IPS-20b (cell line): ENCODE data around the gene TOX2.

Experiments used
- H3K27ac ChIP-seq: one replicate; pipeline ENCODE4 v1.5.1; 2013; ENCODE audit warnings: low read length
- H3K27me3 ChIP-seq: 2 replicates; pipeline ENCODE4 v1.6.1; 2013; ENCODE audit warnings: mild to moderate bottlenecking, low read length, inconsistent platforms; ENCODE audit not compliant: insufficient read depth
- H3K36me3 ChIP-seq: 2 replicates; pipeline ENCODE4 v1.6.1; 2013; ENCODE audit warnings: low read depth, mild to moderate bottlenecking, inconsistent platforms, low read length, moderate library complexity; ENCODE audit not compliant: insufficient read depth
- H3K4me1 ChIP-seq: 2 replicates; pipeline ENCODE4 v1.6.1; 2013; ENCODE audit warnings: mild to moderate bottlenecking, control low read depth, inconsistent platforms, low read length, moderate library complexity; ENCODE audit not compliant: insufficient read depth
- H3K4me3 ChIP-seq: 2 replicates; pipeline ENCODE4 v1.5.1; 2013; ENCODE audit warnings: mild to moderate bottlenecking, low read length, inconsistent platforms
- H3K9ac ChIP-seq: 2 replicates; pipeline ENCODE4 v1.6.1; 2013; ENCODE audit warnings: low read depth, mild to moderate bottlenecking, inconsistent platforms, low read length, moderate library complexity
- H3K9me3 ChIP-seq: 2 replicates; pipeline ENCODE4 v1.6.1; 2013; ENCODE audit warnings: mild to moderate bottlenecking, low read depth, low read length, inconsistent platforms; ENCODE audit not compliant: insufficient read depth

Gene TOX2

DNA sequence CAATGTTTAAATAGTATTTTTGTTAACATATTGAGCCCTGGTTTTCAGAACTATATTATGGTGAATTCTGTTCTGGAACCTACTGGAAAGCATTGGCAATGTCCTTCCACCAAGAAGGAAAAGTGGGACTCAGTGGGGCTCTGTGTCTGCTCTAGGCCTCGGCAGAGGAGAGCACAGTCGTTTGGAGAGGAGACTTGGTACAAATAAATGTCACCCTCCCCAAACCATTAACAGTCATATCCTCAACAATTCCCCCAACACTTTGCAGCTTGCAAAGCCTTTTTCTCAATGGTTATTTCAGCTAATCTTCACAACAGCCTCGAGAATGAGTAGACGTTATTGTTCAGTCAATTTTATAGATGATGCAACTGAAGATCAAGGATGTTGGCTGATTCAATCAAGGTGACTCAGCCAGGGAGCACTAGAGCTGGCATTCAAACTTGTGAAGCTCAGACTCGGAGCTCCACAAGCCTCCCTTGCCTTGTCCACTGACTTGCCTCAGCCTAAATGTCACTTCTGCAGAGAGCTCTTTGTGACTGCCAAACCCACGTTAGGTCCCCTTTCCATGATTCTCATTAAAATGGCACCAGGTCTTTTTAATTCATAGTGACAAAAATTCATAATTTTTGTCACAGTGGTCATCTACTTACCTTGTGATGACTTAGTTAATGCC lies 60.6 kb downstream of the TOX2 start:
- Histone ChIP-seq H3K27me3 (no peaks in the 10 kb centered on the region), H3K9me3 (no peaks in the 10 kb centered on the region), H3K36me3 (no peaks in the 10 kb centered on the region), H3K27ac (no peak overlapping the region), H3K4me3 (no peak overlapping the region), H3K9ac (no peak overlapping the region), H3K4me1 (no peaks in the 10 kb centered on the region)

DNA sequence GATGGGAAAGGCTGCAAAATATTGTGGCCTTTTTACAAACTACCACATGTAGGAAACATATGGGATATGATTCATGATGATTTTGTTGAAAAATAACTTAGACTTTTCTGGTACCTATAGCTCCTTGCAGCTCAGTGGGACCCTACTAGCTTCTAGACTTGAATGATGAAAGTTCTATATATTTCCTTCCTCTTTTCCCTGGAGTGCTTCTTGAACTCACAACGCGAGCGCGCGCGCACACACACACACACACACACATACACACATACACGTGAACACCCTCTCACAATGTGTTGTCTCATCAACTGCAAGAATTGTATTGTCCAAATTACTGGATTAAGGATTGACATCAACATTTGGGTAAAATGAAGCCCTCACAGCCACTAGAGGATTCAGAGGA lies 61.9 kb downstream of the TOX2 start:
- no peak overlapping the region for H3K4me3 ChIP-seq
- H3K36me3 ChIP-seq, result no peaks in the 10 kb centered on the region
- H3K27ac ChIP-seq, result no peak overlapping the region
- H3K27me3 ChIP-seq, result no peaks in the 10 kb centered on the region
- no peaks in the 10 kb centered on the region for H3K4me1 ChIP-seq
- no peak overlapping the region for H3K9ac ChIP-seq
- no peaks in the 10 kb centered on the region for H3K9me3 ChIP-seq

DNA sequence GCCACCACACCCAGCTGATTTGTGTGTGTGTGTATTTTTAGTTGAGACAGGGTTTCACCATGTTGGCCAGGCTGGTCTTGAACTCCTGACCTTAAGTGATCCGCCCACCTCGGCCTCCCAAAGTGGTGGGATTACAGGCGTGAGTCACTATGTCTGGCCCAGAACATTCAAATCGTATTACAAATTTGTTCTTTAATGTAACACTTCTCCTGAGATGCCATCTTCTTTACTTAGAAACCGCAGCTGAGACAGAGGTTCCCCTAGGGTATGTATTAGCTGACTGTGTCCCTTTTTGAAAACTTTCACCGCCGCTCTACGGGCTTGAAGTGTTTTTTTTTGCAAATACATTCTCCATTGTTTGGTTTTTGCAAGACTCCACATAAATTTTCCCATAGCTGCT lies 62.6 kb downstream of the TOX2 start:
- Histone ChIP-seq H3K27ac (no peak overlapping the region), H3K4me1 (no peaks in the 10 kb centered on the region), H3K9ac (no peak overlapping the region), H3K27me3 (no peaks in the 10 kb centered on the region), H3K4me3 (no peak overlapping the region), H3K9me3 (no peaks in the 10 kb centered on the region), H3K36me3 (no peaks in the 10 kb centered on the region)

DNA sequence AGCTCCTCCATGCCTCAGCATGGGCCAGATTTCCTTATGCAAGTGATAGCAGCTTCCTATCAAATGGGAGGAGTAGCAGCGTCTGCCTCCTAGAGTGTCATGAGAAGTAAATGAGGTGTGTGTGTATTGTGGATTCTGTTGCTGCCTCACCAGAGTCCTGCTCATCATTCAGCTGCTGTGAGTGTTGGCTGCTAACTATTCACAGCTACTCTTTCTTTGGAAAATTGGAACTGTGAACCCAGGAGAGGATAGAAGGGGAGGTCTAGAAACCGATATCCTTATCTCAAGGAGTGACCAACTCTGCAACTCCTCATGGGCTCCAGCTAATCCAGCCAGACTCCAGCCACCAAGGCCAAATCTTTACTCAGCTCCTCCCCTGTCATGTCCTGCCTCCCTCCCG lies 63.3 kb downstream of the TOX2 start:
- H3K36me3 ChIP-seq, result no peaks in the 10 kb centered on the region
- H3K4me1 ChIP-seq, result no peaks in the 10 kb centered on the region
- H3K27me3 ChIP-seq, result no peaks in the 10 kb centered on the region
- H3K9ac ChIP-seq, result no peak overlapping the region
- H3K4me3 ChIP-seq, result no peak overlapping the region
- H3K9me3 ChIP-seq, result no peaks in the 10 kb centered on the region
- no peak overlapping the region for H3K27ac ChIP-seq

DNA sequence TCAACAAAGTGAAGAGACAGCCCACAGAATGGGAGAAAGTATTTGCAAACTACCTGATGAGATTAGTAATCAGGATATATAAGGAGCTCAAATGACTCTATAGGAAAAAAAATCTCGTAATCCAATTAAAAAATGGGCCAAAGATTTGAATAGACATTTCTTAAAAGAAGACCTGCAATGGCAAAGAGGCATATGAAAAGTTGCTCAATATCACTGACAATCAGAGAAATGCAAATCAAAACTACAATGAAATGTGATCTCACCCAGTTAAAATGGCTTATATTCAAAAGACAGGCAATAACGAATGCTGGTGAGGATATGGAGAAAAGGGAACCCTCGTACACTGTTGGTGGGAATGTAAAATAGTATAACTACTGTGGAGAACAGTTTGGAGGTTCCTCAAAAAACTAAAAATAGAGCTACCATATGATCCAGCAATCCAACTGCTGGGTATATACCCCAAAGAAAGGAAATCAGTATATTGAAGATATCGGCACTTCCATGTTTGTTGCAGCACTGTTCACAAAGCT lies 65.0 kb downstream of the TOX2 start:
- no peaks in the 10 kb centered on the region for H3K9me3 ChIP-seq
- H3K27ac ChIP-seq, result no peak overlapping the region
- H3K4me1 ChIP-seq, result no peaks in the 10 kb centered on the region
- H3K4me3 ChIP-seq, result no peak overlapping the region
- H3K9ac ChIP-seq, result no peak overlapping the region
- no peaks in the 10 kb centered on the region for H3K27me3 ChIP-seq
- H3K36me3 ChIP-seq, result no peaks in the 10 kb centered on the region

DNA sequence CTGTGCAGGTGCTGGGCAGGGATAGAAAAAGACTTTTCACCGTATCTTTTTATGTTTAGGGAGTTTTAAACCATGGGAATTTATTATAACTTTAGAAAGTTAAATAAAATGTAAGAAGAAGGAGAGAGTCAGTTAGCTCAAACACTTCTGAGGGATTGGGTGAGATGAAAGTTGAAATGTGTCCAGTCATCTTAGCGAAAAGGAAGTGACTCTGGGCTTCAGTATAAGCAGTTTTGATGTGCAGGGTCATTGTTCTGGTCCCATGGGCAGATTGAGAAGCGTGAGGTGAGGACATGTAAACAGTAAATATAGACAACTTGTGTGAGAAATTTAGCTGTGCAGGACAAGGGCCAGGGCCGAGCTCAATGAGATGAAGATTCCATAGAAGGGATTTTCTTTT lies 66.9 kb downstream of the TOX2 start:
- Histone ChIP-seq H3K27me3 (no peaks in the 10 kb centered on the region), H3K9me3 (no peaks in the 10 kb centered on the region), H3K4me3 (no peak overlapping the region), H3K4me1 (no peaks in the 10 kb centered on the region), H3K36me3 (no peaks in the 10 kb centered on the region), H3K9ac (no peak overlapping the region), H3K27ac (no peak overlapping the region)

DNA sequence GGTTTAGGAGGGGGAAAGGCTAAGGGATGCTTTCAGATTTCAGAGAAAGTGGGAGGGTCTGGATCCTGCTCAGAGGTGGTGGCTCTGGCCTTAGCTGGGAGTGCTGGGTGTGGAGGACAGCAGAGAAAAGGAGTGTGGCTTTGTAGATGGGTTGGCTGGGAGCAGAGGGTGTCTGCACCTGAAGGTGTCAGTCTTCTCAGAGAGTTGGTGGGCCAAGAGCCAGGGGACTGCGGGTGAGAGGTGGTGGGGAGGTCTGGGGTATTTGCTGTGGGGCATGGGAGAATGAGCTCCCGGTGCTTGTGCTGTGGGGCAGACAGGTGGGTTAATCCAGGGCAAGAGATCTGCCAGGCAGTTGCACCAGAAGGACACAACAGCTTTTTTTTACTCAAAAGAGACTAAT lies 67.4 kb downstream of the TOX2 start:
- Histone ChIP-seq H3K27ac (no peak overlapping the region), H3K27me3 (no peaks in the 10 kb centered on the region)

DNA sequence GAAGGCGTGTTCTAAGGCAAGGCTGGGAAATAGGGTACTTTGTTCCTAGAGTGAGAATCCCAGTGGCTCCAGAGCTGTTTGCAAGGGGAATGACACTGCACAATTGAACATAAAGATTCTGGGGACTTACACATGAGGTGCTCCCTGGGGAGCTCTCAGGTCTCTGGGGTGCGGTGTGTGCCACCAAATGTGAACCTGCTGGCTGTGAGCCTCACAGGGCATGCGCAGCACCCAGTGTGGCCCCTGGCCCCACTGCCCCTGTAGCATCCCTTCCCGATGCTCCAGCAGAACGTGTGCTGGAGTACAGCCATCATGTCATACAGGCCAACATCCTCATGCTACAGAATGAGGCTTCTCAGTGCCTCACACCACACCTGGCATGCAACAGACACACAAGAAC lies 68.2 kb downstream of the TOX2 start:
- Histone ChIP-seq H3K9me3 (no peaks in the 10 kb centered on the region), H3K27ac (no peak overlapping the region), H3K9ac (no peak overlapping the region), H3K4me3 (no peak overlapping the region), H3K27me3 (no peaks in the 10 kb centered on the region), H3K4me1 (no peaks in the 10 kb centered on the region), H3K36me3 (no peaks in the 10 kb centered on the region)

More for the DNA sequence above, 67.4 kb downstream of the TOX2 start:
- Histone ChIP-seq H3K36me3 (no peaks in the 10 kb centered on the region), H3K4me1 (no peaks in the 10 kb centered on the region), H3K9me3 (no peaks in the 10 kb centered on the region), H3K4me3 (no peak overlapping the region), H3K9ac (no peak overlapping the region)

DNA sequence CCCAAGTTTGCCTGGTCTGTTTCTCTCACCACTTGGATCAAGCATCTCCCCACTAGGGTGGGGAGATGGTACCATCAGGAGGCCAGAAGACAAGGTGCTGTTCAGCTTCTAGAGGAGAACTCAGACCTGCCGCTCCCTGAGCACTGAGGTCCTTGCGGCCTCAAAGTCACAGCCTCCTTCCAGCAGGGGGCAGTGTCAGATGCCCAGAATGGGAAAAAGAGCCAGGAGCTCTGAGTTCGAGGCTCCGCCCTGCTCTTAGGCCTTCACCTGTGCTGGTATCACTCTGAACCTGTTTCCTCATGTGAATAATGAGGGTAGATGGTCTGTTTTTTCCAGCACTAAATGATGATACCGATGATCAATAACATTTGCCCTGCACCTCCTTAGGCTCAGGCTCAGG lies 68.7 kb downstream of the TOX2 start:
- no peak overlapping the region for H3K9ac ChIP-seq
- H3K4me1 ChIP-seq, result no peaks in the 10 kb centered on the region
- no peaks in the 10 kb centered on the region for H3K9me3 ChIP-seq
- H3K27ac ChIP-seq, result no peak overlapping the region
- no peaks in the 10 kb centered on the region for H3K27me3 ChIP-seq
- H3K36me3 ChIP-seq, result no peaks in the 10 kb centered on the region
- no peak overlapping the region for H3K4me3 ChIP-seq

DNA sequence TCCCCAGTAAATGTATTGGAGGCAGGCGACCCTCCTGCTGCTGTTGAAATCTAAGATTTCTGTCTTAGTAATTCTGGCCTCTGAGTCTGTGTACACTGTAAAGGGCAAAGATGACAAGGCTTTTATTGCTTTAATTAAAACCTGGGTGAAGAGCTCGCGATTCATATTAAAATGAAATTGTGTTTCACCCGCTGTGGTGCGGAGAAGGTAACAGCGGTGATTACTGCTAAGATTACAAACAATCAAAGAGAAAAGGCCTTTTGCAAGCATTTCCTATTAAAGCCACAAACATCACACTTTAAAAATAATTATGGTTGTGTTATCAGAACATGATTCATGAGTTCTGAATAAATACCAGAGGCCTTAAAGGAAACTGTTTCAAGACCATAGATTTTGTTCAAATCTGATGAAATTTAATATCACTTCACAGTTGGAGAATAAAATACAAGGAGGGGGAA lies 69.3 kb downstream of the TOX2 start:
- H3K9ac ChIP-seq, result no peak overlapping the region
- no peak overlapping the region for H3K27ac ChIP-seq
- H3K27me3 ChIP-seq, result no peaks in the 10 kb centered on the region
- no peaks in the 10 kb centered on the region for H3K9me3 ChIP-seq
- H3K4me3 ChIP-seq, result no peak overlapping the region
- H3K36me3 ChIP-seq, result no peaks in the 10 kb centered on the region
- H3K4me1 ChIP-seq, result no peaks in the 10 kb centered on the region

DNA sequence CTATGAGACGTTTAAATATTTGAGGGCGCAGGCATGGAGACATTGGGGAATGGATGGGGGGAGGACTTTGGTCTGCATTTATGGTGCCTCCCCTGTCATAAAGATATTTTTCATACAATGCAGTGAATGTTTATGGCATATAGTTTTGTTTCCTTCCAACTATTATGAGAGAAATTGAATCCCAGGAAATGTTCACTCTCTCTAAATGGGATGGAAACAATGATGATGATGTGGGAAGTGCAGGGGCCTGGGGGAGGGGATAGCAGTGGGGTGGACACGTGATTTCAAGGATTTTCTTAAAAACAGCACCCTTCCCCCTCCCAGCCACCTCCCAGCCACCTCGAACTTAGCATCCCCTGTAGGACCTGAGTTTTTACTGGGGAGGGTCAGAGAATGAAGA lies 69.9 kb downstream of the TOX2 start:
- H3K9me3 ChIP-seq, result no peaks in the 10 kb centered on the region
- H3K27me3 ChIP-seq, result no peaks in the 10 kb centered on the region
- no peak overlapping the region for H3K9ac ChIP-seq
- H3K4me1 ChIP-seq, result no peaks in the 10 kb centered on the region
- no peak overlapping the region for H3K27ac ChIP-seq
- H3K36me3 ChIP-seq, result no peaks in the 10 kb centered on the region
- no peak overlapping the region for H3K4me3 ChIP-seq

DNA sequence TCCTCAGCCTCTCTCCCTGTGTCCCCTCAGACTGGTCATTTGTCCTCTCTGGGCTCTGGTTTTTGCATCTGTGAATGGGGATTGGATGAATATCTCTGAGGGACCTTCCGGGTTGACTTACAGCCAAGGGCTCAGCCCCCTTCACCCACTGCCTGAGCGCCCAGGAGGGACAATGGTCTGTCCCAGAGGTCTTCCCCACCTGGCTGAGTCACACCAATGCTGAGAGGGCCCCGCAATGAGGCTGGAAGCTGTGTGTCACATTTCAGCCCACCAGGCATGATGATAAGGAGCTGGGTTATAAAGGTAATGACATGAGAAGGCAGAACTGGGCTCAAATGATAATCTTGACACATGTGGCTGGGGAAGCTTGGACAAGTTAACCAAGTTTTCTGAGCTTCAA lies 70.5 kb downstream of the TOX2 start:
- no peaks in the 10 kb centered on the region for H3K36me3 ChIP-seq
- no peaks in the 10 kb centered on the region for H3K9me3 ChIP-seq
- H3K27me3 ChIP-seq, result no peaks in the 10 kb centered on the region
- H3K4me3 ChIP-seq, result no peak overlapping the region
- no peaks in the 10 kb centered on the region for H3K4me1 ChIP-seq
- no peak overlapping the region for H3K27ac ChIP-seq
- no peak overlapping the region for H3K9ac ChIP-seq
